ENCODE measurements around the gene TMEM192.
A peak's percentile ranks its signal among the peaks of the same experiment; 100 is the strongest.
"Not testable (repeated sequence)": the region's sequence is repeated elsewhere in the genome, so short reads cannot be mapped to it uniquely, and the experiment has no call there.

The TMEM192 gene

DNA sequence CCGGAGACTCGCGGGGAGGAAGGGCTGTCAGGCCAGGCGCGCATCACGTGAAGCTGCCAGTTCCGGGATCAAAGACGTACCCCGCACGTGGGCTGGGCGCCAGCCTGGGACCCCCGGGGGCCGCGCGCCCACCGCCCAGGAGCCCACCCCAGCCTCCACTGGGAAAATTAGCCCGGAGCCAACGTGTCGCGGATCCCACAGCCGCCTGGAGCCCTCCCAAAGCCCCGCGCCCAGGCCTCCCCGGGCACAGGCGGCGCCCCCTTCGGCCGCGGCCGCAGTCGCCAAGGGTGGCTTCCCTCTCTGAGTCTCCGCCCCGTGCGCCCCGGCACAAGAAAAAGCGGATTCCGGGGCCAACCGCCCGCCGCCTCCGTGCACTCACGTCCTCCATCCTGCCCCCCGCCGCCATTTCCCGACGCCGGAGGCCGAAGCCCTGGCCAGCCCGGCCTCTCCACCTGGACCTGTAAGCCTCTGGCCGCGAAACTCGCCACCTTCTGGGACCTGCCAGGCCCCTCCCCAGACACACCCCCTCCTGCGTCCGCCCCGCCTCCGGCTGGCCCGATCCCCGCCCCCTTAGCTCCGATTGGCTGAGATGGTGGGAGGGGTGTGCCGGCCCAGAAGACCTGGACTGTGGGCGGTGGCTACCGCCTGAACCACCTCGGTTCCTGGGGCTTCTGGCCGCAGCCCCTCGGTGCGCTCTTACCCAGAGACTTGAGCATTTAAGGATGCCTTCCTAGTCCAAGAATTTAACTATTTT lies at the start of gene TMEM192:
Gene TMEM192, minus strand, starts transcription at position 493 of the 754 bp plus-strand sequence. Its CDS starts 87 bp downstream, at position 406.
- H3K27ac ChIP-seq: peak within 1 kb of the TSS; percentile 70
- peak; percentile 52 for DNase-seq (ENCODE audit: low read depth, low spot score)

DNA sequence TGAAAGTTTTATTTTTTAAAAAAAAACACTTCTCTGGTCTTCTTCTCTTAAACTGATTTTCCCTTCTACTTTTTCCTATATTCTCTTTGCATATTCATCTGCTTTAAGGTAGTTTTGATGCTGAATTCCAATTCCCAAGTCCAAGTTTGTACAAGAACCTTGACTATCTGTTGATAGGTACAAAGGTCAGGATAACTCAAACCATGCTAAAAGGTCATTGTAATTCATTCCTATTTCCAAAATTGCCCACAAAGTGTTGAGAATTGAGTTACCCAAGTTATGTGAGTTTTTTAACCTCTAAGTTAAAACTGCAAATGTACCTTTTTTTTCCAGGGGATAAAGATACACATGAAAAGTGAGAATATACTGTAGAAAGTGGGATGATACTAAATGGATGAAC lies 46.1 kb upstream of the TMEM192 start:
- no peak overlapping the region for H3K27ac ChIP-seq
- no peak for DNase-seq (ENCODE audit: low read depth, low spot score)

DNA sequence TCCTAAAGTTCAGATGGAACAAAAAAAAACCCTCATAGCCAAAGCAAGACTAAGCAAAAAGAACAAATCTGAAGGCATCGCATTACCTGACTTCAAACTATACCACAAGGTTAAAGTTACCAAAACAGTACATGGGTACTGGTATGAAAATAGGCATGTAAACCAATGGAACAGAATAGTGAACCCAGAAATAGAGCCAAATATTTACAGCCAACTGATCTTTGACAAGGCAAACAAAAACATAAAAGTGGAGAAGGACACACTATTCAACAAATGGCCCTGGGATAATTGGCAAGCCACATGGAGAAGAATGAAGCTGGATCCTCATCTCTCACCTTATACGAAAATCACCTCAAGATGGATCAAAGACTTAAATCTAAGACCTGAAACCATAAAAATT lies 44.2 kb upstream of the TMEM192 start:
- no peak for DNase-seq (ENCODE audit: low read depth, low spot score)
- H3K27ac ChIP-seq: no peak overlapping the region

DNA sequence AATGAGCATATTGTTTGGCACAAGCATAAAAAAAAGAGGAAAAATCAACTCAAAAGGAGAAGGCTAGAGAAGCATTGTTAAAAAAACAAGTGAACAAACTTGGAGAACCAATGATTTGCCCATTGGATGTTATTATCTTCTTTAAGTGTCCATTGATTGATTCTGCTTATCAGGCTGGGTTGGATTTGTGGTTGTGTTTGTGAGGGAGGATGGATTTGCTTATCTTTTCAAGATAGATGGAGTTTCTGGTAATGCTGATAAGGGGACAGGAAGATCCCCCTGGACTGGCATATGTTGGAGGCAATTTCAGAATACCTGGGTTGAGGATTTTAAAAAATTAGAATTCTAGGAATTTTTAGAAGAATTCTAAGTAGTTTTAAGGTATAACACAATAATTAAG lies 41.8 kb upstream of the TMEM192 start:
- no peak for DNase-seq (ENCODE audit: low read depth, low spot score)
- H3K27ac ChIP-seq: no peak overlapping the region

DNA sequence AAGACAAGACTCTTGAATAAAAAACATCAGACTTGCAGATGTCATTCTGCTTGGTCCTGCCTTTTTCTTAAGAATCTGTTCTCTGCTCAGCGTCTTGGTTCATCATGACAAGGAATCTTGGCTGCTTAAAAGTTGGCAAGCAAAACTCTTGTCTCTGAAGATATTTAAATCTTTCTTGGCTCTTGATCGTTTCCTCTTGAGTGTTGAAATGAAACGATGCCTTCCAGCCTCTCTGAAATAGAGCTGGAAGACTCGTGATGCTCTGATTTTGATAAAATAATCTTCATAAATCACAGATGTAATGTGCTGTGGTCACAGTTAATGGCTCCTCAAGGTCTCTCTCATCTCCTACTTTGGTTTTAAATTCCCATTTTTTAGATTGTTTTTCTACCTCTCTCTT lies 39.9 kb upstream of the TMEM192 start:
- H3K27ac ChIP-seq: no peak overlapping the region
- DNase-seq (ENCODE audit: low read depth, low spot score): no peak

DNA sequence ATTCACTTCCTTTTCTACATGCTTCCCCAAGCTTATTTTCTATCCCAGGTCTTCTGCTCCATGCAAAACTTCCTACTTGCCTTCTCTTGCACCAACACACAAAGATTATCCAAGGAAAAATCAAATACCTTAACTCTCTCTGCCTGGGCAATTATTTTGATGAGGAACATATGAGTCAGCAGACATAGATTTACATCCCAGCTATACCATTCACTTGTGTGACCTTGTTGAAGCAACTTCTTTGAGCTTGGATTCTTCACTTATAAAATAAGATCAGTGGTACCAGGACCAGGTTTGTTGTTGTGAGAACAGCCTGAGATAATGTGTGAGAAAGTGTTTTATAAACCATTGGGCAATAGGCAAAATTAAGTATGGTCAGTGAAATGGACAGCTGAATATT lies 39.1 kb upstream of the TMEM192 start:
- H3K27ac ChIP-seq: no peak overlapping the region
- DNase-seq (ENCODE audit: low read depth, low spot score): no peak

DNA sequence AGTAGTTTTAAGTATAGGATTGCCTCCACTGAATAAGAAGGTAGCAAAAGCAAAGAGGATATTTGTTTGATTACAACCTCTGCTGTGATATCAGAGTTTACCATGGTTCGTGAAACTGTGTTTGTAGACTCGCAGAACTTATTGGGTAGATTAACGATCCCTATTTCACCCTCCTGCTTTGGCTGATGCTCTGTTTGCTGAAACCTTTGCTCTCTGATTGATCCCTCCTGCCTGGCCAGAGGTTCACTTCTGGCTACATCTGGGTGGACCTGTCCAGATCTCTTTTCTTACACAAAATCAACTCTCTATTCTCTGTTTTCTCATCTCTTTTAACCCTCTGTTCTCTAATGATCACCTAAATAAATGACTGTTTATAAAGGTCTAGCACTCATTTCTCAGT lies 37.9 kb upstream of the TMEM192 start:
- no peak for DNase-seq (ENCODE audit: low read depth, low spot score)
- H3K27ac ChIP-seq: no peak overlapping the region

DNA sequence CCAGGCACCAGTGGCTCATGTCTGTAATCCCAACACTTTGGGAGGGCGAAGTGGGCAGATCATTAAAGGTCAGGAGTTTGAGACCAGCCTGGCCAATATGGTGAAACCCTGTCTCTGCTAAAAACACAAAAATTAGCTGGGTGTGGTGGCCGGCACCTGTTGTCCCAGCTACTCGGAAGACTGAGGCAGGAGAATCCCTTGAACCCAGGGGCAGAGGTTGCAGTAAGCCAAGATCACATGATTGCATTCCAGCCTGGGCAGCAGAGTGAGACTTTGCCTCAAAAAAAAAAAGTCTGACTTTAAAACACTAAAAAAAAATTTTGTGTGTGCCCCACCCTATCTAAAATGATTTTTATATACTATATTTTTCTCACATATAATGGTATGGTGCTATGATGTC lies 26.2 kb upstream of the TMEM192 start:
- DNase-seq (ENCODE audit: low read depth, low spot score): no peak
- H3K27ac ChIP-seq: no peak overlapping the region

DNA sequence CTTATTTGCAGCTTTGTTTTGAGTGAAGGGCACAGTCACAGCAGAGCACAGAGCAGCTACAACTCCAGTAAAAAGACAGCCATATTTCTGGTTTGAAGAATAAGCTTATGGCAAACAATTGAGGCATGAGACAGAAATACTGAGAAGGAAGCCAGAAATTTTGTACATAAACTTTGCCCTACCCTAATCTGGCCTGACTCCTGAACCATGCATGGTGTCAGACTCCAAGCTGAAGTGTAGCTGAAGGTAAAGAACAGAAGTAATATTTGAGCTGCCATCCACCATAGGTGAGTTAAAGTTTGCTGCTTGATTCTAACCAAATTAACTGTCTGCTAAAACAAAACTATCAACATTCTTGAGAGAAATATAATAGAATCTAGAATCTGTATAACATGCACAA lies 24.5 kb upstream of the TMEM192 start:
- no peak overlapping the region for H3K27ac ChIP-seq
- DNase-seq (ENCODE audit: low read depth, low spot score): no peak

DNA sequence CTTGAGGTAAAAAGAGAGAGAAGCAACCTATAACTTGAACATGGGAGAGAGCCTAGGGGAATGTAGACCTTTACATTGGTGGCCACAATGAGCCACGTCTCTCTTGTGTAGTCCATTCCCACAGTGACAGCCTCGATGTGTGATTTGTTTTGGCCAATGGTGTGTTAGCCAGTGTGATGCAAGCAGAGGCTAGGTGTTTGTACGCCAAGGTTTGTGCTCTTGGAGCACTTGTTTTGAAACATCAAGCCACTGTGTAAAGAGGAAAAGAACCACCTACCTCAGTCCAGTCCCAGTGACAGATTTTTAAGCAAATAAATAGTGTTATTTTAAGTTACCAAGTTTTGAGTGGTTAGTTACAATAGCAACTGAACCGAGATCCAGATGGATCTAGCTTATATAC lies 23.9 kb upstream of the TMEM192 start:
- no peak overlapping the region for H3K27ac ChIP-seq
- DNase-seq (ENCODE audit: low read depth, low spot score): no peak

DNA sequence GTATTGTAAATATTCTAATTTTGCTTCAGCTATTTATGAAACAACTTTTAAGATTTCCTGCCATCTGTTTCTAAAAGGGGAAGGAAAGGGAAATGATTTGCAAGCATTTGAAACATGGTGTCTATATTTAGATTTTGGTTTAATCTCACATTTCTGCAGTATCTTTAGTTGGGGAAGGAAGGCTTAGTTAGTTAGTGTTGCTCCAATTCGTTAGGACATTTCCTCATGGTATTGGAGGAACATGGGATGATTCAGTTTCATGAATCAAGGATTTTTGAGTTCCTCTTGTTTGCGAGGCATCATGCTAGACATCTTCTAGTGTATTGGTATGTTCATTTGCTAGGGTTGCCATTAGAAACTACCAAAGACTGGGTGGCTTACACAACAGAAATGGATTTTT lies 20.5 kb upstream of the TMEM192 start:
- H3K27ac ChIP-seq: no peak overlapping the region
- no peak for DNase-seq (ENCODE audit: low read depth, low spot score)

DNA sequence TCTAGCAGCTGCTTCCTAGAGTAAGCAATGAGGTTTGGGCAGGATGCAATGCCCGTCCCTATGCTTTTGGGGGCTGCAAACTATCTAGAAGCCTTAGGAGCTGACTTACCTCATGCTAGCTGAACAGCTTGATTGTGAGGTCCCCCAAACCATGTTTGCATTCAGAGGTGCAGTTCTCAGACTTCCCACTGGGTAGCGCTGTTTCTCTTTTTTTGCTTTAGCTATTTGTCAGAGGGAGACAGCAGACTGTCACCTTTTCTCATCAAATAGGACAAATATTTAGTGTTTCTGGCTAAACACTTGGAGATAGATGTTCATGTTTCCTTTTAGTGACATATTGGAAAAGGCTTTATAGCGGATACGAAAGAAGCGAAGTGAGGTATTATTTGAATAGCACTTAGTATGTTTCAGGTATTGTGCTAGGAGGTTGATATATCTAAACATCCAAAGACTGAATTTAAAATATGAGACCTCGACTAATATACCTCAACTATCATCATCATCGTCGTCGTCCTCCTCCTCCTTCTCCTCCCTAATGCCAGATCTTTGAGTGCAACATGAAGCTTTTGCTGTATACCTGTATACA lies 18.7 kb upstream of the TMEM192 start:
- no peak for DNase-seq (ENCODE audit: low read depth, low spot score)
- no peak overlapping the region for H3K27ac ChIP-seq

DNA sequence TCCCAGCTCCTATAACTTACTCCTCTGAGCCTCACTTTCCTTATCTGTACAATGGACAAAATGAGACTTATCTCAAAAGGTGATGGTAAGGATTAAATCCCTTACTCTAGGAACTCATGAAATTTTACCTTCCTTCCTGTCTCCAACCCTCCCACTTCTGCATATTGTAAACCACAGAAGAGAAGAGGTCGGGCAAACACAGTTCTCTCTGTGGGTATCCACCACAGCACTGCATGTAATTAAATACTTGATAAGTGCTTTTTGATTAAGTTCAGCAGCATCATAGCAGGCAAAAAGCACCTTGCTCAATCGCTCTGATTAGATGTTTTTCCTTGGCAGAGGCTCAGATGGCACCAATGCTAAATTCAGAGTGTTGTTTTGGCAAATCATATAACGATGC lies 17.3 kb upstream of the TMEM192 start:
- DNase-seq (ENCODE audit: low read depth, low spot score): no peak
- H3K27ac ChIP-seq: no peak overlapping the region

DNA sequence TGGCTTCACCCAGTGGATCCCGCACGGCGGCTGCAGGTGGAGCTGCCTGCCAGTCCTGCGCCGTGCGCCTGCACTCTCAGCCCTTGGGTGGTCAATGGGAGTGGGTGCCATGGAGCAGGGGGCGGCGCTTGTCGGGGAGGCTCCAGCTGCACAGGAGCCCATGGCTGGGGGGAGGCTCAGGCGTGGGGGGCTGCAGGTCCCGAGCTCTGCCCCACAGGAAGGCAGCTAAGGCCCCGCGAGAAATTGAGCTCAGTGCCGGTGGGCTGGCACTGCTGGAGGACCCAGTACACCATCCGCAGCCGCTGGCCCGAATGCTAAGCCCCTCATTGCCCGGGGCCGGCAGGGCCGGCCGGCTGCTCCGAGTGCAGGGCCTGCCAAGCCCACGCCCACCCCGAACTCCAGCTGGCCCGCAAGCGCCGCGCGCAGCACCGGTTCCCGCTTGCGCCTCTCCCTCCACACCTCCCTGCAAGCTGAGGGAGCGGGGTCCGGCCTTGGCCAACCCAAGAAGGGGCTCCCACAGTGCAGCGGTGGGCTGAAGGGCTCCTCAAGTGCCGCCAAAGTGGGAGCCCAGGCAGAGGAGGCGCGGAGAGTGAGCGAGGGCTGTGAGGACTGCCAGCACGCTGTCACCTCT lies 13.3 kb upstream of the TMEM192 start:
- DNase-seq (ENCODE audit: low read depth, low spot score); H3K27ac ChIP-seq: not testable (repeated sequence)

DNA sequence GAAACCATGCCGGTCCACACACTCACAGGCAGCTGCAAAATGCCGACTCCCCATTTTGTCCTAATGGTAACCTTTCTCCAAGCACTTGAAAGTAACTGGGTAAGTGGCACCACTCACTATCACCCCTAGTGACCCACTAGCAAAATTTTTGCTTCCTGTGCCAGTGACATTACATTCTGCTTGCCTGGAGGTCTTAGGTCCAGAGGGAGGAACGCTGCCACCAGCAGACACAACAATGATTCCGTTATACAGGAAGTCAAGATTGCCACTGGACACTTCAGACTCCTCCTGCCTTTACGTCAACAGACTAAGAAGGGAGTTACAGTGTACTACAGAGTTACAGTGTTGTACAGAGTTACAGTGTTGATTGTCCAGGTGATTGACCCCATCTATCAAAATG lies 11.8 kb upstream of the TMEM192 start:
- H3K27ac ChIP-seq: no peak overlapping the region
- no peak for DNase-seq (ENCODE audit: low read depth, low spot score)

DNA sequence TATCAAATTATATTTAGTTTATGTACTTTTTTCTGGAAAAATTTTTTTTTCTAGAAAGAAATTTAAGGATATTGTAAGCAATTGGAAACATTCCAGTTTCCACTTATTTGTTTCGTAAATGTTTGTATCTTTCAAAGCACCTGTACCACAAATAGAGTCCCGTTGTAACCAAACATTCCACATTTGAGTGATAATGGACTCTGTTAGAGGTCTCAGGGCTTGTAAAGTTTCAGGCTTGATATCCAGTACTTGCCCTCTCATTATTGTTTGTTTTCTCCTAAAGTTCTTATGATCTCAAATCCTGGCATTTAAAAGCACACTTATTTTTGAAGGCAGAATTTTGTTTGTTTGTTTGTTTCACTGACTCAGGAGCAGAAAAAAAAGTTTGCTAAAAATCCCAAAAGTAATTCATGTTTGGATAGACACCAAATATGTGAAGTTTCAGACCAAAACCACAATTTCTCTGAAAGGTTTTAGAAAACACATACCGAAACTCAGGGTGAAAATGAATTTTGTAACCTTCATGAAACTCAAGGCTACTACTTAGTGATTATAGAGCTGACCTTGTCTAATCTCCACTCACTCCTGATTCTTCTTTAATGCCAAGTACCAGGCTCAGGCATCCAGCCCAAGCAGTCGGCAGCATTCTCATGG lies 5.7 kb upstream of the TMEM192 start:
- no peak overlapping the region for H3K27ac ChIP-seq
- DNase-seq (ENCODE audit: low read depth, low spot score): no peak

DNA sequence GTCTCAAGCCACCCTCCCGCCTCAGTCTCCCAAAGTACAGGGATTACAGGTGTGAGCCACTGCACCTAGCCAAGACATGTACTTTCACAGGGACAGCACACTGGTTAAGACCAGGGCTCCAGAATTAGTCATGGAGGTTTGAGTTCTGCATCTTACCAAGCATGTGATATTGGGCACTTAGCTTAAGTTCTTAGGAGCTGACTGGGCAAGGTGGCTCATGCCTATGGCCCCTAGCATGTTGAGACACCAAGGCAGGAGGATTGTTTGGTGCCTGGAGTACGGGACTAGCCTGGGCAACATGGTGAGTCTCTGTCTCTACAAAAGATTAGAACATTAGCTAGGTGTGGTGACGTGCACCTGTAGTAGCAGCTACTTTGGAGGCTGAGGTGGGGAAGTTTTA lies 2.6 kb upstream of the TMEM192 start:
- H3K27ac ChIP-seq: no peak overlapping the region
- DNase-seq (ENCODE audit: low read depth, low spot score): peak; percentile 64

DNA sequence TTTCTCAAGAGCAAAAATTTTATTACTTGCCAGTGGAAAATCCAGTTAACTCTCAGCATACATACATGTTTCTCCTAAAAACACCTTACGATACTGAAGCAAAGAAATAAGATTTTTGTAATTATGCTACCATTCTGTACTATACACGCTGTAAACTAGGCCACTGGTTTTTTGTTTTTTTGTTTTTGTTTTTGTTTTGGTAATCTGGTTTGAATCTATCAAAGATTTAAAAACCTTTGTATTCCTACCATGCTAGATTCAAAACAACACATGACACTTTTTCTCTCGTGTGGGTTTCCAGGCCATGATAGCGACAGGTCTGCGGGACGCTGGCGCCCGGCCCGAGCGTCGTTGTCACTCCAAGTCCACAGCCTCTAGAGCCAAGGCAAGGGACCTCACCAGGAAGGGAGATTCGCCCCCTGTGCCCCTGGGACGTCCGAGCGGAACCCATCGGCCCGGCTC lies 723 bp downstream of the TMEM192 start:
- DNase-seq (ENCODE audit: low read depth, low spot score): no peak
- peak overlapping the region; percentile 70 for H3K27ac ChIP-seq

DNA sequence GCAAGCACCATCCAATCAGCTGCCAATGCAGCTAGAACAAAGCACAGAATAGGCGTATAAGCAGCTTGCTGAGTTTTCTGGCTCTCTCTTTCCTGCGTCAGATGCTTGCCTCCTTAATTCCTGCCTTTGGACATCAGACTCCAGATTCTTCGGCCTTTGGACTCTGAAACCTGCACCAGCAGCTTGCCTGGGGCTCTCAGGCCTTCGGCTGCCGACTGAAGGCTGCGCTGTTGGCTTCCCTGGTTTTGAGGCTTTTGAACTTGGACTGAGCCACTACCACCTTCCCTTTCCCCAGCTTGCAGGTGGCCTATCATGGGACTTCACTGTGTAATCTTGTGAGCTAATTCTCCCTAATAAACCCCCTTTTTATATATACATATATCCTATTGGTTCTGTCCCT lies 6.1 kb downstream of the TMEM192 start:
- no peak for DNase-seq (ENCODE audit: low read depth, low spot score)
- no peak overlapping the region for H3K27ac ChIP-seq

DNA sequence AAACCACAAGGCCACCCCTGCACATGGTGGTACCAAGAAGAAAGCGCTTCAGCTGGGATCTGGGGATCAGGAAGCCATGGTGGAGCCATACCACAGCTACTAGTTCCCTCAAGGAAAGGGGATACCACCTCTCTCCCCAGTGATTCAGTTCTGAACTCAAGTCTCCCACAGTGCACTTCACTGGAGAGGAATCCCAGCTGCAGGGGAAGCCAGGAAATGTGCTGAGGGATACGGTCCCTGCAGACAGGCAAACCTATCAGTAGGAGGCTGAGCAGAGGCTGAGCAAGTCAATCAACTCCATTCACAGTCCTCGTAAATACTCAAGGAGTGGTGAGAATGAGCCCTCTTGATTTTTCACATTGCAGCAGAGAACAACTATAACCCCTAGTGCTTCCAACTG lies 11.0 kb downstream of the TMEM192 start:
- DNase-seq (ENCODE audit: low read depth, low spot score): no peak
- H3K27ac ChIP-seq: no peak overlapping the region

DNA sequence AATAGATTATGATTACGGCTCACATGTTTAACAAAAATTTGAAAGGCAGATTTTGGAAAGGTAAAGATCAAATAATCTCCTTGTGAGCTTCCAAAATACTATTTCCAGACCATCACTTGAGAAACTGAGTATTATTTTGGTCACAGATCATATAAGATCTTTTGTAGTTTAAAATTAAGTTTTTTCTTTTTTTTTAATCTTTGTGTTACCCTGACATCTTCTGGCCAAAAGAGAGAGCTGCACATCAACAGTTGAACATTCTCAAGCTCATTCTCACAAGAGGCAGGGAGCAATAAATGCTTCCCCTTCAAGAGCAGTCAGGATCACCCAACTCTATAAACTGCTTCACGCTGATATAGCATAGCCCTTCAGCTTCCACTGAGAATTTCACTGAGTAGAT lies 15.9 kb downstream of the TMEM192 start:
- no peak for DNase-seq (ENCODE audit: low read depth, low spot score)
- no peak overlapping the region for H3K27ac ChIP-seq

All from epithelial cell of prostate (primary cell).